ENCODE results near the gene NCS1.

Gene NCS1

GRCh38 chr9:130195638-130196037, 23.4 kb downstream of the NCS1 start:
- TF ChIP-seq CTCF (conservative IDR thresholded peaks at IDR 0.05) (no peak), ZFX (IDR thresholded peaks at IDR 0.05) (no peak)
- no peak overlapping the region for H3K27ac ChIP-seq

DNA sequence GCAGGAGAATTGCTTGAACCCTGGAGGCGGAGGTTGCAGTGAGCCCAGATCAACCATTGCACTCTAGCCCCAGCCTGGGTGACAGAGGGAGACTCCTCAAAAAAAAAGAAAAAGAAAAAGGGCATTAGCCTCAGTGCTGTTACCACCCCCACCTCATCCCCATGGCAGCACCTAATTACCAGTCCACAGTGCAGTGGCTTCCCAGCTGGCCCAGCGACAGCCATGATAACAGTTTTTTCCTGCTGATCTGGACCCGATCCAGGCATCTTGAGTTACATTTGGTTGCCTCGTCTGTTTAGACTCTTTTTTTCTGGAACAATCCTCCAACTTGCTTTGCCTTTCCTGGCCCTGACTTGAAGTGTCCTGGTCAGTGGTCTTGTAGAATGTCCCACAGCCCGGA, 24.4 kb downstream of the NCS1 start:
- no peak for TF ChIP-seq ZFX (IDR thresholded peaks at IDR 0.05)
- no peak for TF ChIP-seq CTCF (conservative IDR thresholded peaks at IDR 0.05)
- no peak overlapping the region for H3K27ac ChIP-seq

GRCh38 chr9:130197386-130197785, 25.2 kb downstream of the NCS1 start:
- TF ChIP-seq CTCF (conservative IDR thresholded peaks at IDR 0.05) = no peak
- TF ChIP-seq ZFX (IDR thresholded peaks at IDR 0.05) = no peak
- H3K27ac ChIP-seq = peak overlapping the region; percentile 7; the same call in 1 of the 2 replicates

DNA sequence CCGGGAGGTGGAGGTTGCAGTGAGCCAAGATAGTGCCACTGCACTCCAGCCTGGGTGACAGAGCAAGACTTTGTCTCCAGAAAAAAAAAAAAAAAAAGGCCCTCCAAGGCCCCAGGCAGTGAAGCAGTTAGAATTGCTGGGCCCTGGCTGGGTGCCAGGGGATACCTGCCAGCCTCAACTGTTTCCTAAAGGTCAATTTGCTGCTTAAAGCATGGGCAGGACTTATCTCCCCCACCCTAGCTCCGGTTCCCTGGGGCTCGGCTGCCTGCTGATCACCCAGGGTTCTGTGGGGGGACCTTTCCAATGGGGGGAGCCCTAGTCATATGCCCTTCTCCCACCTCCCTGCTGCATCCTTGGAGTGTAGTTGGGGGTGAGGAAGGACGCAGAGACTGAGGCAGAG, 25.7 kb downstream of the NCS1 start:
- TF ChIP-seq CTCF (conservative IDR thresholded peaks at IDR 0.05) = no peak
- no peak for TF ChIP-seq ZFX (IDR thresholded peaks at IDR 0.05)
- H3K27ac ChIP-seq = peak overlapping the region; percentile 7; the same call in 1 of the 2 replicates

DNA sequence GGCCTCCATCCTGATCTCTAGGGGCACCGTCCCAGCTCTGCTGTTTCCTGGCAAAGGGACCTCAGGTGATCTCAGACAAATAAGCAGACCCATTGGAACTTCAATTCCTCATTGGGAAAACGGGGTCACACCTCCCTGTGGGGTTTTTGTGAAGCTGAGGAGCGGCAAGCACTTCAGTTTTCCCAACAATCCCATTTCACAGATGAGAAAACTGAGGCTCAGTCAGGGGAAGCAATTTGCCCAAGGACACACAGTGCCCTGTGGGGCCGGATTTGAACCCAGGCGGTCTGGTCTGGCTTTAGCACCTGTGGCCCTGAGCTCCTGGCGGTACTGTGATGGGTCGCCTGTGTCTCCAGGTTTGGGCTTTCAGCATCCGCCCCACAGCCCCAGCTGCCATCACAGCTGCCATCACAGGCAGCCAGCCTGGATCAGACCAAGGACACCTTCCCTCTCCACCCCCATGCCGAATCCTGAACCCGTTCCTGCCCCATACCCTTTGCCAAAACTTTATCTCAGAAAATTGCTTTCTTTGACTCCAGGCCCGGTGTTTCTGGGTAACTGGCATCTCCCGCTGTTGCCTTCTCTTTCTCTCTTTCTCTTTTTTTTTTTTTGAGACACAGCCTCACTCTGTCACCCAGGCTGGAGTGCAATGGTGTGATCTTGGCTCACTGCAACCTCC, 26.4 kb downstream of the NCS1 start:
- no peak overlapping the region for H3K27ac ChIP-seq
- TF ChIP-seq CTCF (conservative IDR thresholded peaks at IDR 0.05) (no peak), ZFX (IDR thresholded peaks at IDR 0.05) (no peak)

DNA sequence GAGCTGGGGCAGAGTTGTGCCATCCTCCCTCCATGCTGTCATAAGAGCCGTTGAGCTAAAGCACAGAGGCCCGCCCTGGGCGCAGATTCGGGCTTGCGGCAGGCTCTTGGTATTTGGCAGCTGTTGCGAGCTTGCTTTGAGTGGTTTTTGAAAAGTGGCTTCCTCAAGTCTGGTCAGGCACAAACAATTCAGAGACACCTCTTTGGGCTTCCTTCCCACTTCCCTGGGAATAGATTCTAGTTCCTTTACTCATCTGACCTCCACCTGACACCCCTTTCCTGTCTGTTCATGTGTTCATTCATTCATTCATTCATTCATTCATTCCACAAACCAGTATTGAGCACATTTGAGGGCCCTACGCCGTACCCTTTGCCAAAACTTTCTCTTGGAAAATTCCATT, 27.4 kb downstream of the NCS1 start:
- TF ChIP-seq CTCF (conservative IDR thresholded peaks at IDR 0.05) (no peak), ZFX (IDR thresholded peaks at IDR 0.05) (no peak)
- H3K27ac ChIP-seq = no peak overlapping the region

GRCh38 chr9:130200038-130200849, 28.0 kb downstream of the NCS1 start:
- TF ChIP-seq CTCF (conservative IDR thresholded peaks at IDR 0.05) = no peak
- TF ChIP-seq ZFX (IDR thresholded peaks at IDR 0.05) = no peak
- H3K27ac ChIP-seq = no peak overlapping the region

Measured in C4-2B (cell line).